Activated effector memory CD4-positive, alpha-beta T cell treated with Interleukin-2 at 50 U/mL for 16 hours (primary cell): ENCODE data around the gene SYT8.
A peak's percentile ranks its signal among the peaks of the same experiment; 100 is the strongest.

Experiments used
- DNase-seq: peaks from one replicate; pipeline ENCODE4 v3.0.0-alpha.2; 2020

SYT8 gene

DNA sequence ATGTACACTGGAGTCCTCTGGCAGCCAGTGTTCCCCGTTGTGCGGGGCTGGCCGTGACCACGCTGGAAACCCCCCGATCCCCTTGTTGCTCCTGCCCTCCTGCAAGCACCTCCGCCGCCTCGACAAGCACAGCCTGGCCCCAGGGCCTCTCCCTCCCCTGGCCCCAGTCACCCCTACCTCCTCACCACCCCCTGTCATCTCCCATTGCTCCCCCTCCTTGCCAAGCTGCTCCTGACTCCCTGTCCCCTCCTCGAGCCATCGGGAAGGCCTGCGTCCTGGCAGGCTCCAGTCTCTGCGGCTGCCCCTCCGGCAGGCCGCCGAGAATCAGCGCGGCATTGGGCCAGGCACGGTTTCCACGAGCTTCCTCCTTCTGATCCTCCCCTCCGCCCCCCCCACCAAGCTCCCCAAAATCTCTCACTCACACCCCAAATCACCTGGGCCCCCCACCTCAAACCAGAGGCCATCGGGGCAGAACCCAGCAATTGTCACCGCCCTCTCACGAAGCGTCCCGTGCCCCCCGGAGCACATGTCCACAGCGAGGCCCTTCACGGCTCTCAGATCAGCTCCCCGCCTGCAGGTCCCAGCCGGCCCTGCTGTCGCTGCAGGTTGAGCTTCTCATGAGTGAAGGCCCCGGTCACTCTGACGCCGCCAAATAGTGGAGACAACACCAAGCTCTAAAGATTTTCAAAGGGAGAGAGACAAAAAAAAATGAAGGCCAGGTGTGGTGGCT, 12.4 kb downstream of the SYT8 start:
- no peak for DNase-seq

DNA sequence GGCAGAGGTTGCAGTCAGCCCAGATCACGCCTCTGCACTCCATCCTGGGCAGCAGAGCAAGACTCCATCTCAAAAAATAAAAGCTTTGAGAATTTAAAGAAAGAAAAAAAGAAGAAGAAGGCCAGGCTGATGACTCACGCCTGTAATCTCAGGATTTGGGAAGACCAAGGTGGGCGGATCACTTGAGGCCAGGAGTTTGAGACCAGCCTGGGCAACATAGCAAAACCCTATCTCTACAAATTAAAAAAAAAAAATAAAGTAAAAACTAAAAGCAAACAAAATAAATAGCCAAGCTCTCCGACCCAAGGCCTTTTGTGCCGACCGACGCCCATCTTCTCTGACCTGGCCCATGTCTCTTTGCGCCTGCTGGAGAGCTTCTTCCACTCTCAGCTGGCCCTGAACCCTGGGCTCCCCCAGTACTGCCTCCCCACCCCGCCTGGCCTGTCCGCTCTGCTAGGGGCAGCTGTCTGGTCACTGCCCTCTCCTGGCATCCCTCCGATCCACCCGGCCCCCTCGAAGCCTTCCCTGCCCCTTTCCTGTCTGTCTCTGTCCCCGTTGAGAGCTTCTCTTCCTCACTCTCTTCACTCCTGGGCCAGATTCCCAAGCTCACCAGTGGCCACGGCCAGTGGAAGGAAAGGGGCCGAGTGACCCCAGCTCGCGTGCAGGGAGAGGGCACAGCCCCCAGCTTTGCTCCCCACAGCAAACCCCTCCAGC, 13.3 kb downstream of the SYT8 start:
- DNase-seq = no peak

- no peak for DNase-seq
Observed at GRCh38 chr11:1848640-1849430, 14.0 kb downstream of the SYT8 start.

GRCh38 chr11:1851468-1852180, 16.8 kb downstream of the SYT8 start:
- DNase-seq = no peak

DNA sequence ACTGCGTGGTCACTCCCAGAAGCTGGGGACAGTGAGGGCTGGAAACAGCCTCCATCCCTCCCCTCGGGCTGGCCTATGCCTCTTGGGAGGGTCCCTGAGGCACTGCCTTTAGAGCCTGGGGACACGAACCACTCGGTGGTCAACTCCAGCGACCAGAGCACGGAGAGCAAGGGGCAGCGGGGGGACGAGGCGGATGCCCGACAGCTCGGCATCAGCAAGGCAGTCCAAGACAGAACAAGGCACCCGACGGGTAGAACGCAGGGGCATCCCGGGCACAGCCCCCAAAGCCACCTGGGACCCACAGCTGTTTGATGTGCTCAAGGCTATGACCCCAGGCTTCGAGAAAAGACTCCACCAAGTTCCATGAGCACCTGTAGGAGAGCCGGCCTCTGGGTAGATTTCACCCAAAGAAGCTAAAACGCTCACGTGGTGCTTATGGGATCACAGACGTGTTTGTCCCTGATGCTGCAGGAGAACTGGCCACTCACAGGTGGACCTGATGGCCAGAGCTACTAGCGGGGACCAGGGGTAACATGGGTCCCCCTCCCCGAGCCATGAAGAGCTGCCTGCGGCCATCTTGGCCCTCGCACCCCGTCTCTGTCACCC, 17.6 kb downstream of the SYT8 start:
- no peak for DNase-seq

GRCh38 chr11:1852877-1853276, 18.1 kb downstream of the SYT8 start, which contains the start of gene LSP1:
Gene LSP1 (plus strand): TSS chr11:1853084. CDS start chr11:1853145, 61 bp downstream.
- peak; percentile 85 for DNase-seq

- no peak for DNase-seq
Observed at GRCh38 chr11:1853376-1854131, 18.8 kb downstream of the SYT8 start.

DNA sequence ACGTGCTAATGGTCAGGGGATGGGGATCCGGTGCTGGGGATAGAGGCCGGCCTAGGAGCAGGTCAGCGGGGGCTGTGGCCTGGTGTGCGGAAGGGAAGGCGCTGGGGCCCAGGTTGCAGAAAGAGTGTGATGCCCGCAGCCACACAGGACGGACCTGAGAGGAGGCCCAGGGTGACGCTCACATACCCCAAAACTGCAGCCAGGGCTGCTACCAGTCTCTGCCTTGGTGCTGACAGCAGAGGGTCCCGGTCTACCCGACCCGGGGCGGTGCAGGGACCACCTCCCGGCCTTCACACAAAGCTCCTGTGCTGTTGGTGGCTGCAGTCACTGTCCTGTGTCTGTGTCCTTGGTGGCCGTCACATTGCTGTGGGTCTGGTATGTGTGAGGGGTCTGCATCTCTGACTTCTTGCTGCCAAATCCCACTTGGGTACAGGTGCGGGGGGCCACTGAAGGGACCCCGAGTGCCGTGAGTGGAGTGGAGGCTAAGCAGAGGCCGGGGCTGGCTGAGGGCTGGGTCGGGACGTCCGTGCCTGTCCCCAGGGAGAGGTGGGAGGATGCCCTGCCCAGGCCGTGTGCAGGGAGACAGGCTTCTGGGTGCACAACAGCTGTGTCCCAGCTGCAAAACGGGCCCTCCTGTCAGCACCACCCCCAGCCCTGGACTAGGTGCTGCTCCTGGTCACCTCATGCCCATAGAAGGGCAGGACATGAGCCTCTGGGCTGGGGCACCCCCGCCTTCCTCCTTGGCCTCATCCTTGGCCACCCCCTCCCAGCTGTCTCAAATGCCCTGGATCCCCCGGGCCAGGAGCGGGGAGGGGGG, 19.6 kb downstream of the SYT8 start:
- no peak for DNase-seq

GRCh38 chr11:1854949-1855885, 20.4 kb downstream of the SYT8 start:
- DNase-seq = no peak

DNA sequence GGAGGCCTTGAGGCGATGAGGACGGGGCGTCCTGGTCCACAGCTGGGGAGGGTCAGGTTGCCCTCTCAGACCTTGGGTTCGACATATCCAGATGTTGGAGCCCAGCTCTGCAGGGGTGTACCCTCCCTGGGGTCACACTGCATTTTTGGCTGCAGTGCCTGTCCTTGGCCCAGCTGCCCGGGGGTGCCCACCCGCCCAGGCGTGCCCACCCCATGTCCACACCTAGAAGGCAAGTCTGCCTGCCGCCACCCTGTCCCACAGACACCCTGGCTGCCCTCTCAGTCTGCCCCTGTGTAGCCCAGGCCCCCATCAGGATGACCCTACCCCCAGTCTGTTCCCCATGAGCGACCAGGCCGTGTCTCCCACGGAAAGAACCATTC, 21.1 kb downstream of the SYT8 start:
- no peak for DNase-seq

GRCh38 chr11:1856306-1857005, 21.7 kb downstream of the SYT8 start:
- no peak for DNase-seq

- DNase-seq = no peak
Observed at GRCh38 chr11:1857064-1857463, 22.3 kb downstream of the SYT8 start.

DNA sequence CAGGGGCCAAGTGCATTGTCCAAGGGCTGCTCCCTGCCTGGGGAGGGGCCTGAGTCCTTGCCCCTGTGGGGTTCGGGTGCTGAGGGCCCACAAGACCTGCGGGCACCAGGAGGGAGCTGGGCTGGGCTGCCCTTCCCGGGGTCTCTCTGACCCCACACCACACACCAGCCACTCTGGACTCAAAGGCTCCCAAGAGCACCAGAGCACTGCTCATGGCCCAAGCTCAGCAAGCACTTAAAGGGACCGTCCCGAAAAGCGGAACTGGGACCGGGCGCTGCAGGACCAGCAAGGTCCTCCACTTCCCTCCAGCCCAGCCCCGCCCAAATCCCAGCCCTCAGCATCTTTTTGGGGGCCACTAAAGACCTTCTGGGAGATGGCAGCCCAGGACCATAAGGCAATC, 23.4 kb downstream of the SYT8 start:
- DNase-seq = no peak

DNA sequence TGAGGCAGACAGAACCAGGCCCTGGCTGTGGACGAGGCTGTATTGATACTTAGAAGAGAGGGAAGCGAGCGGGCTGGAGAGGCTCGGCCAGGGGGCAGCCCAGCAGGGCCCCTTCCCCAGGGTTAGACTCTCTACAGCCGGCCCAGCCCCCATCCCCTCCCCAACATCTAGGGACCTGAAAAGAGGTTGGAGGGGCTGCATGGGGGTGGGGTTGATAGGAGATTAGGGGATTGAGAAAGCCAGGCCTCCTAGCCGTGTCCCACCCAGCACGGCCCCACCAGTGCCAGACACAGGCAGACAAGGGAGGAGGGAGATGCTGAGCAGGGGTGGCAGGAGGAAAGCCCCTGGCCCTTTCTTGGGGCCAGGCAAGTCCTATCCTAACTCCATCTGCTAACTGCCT, 23.8 kb downstream of the SYT8 start:
- DNase-seq = no peak

DNA sequence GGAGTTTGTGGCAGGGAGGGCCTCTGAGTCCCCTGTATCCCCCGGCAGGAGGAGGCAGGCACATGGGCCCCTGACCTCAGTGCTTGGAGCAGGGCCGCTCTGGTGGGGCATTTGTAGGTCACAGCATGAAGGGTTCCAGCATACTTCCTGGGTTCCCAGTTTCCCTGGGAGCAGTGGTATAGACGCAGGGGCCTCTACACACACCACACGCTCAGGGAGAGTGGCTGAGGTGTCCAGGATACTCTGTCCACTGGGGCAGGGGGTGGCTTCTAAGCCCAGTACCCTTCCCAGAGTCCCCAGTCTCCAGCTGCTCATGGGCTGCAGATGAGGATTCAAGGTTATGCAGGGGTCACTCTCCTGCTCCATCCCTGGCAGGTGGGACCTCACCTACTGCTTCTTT, 24.2 kb downstream of the SYT8 start:
- DNase-seq = no peak

DNA sequence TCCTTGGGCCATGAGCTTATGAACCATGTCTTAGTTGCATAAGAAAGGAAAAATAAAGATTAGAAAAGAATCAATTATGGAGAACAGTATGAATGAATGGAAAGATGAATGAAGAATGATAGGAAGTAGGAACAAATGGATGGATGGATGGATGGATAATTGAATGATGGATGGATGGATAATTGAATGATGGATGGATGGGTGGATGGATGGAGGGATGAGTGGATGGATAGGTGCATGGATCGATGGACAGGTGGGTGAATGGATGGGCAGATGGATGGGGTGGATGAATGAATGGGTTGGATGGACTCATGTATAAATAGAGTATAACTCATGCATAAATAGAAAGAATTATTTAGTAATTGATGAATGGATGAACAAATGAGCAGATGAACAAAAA, 25.3 kb downstream of the SYT8 start:
- DNase-seq = no peak

DNA sequence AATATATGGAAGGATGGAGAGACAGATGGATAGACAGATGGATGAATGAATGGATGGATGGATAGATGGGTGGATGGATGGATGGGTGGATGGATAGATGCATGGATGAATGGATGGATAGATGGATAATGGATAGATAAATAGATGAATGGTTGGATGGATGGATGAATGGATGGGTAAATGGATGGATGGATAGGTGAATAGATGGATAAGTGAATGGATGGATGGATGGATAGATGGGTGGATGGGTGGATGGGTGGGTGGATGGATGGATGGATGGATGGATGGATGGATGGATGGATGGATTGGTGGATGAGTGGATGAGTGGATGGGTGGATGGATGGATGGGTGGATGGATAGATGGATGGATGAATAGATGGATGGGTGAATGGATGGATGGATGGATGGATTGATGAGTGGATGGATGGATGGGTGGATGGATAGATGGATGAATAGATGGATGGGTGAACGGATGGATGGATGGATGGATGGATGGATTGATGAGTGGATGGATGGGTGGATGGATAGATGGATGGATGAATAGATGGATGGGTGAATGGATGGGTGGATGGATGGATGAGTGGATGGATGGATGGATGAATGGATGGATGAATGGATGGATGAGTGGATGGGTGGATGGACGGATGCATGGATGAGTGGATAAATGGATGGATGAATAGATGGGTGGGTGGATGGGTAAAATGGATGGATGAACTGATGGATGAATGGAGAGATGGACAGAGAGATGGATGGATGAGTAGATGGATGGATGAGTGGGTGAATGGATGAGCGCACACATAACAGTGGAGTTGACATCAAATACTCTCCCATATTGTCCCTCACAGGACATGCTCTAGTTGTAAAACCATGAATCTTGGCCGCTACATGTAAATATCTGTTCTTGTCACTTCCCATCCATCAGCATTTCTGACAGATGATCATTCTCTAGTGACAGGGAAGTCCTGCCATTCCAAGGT, 26.9 kb downstream of the SYT8 start:
- DNase-seq = no peak
